B cell (primary cell): ENCODE data around the gene PLPP3. TPM values are rescaled to one million over a fixed set of nuclear protein-coding genes. Genes with fewer than 3 reads are reported as not detected.

Experiments
- ATAC-seq: fragments of 200-7000 bp; cut with Tn5 transposase; one replicate; pipeline ENCODE4 v1.10.0; 2021; ENCODE audit warnings: low read depth, mild to moderate bottlenecking, moderate number of reproducible peaks, moderate library complexity
- CTCF ChIA-PET: fragments of 350-600 bp; sonication (Branson Sonifier 250); formaldehyde crosslinking; loops from one replicate; lab custom pipeline; 2021; ENCODE audit warnings: antibody characterized with exemption, inconsistent platforms; lab: Charles Lee
- POLR2A ChIA-PET: fragments of 350-600 bp; sonication (Branson Sonifier 250); formaldehyde crosslinking; loops from one replicate; lab custom pipeline; 2021; ENCODE audit warnings: antibody characterized with exemption; lab: Charles Lee
- DNase-seq: peaks from one replicate; pipeline ENCODE4 v3.0.0; 2013
- H2AFZ ChIP-seq: 2 replicates; pipeline ENCODE4 v1.6.1; 2012; ENCODE audit warnings: mild to moderate bottlenecking, low read depth, low read length; ENCODE audit not compliant: insufficient read depth, poor library complexity, severe bottlenecking
- H3K27ac ChIP-seq, 2 donors: 1 replicate in 1 of 2; 2 replicates in 1 of 2; pipeline ENCODE4 v1.5.1; 2012 to 2013; ENCODE audit warnings: low read length in 2 of 2, mild to moderate bottlenecking in 2 of 2, moderate library complexity in 1 of 2
- H3K27me3 ChIP-seq, 4 experiments: fragments of 200-600 bp in 1 of 4; sonication (generic) in 1 of 4; replicated peaks in 1 of 4; 1 replicate in 2 of 4; 2 replicates in 2 of 4; pipeline versions ENCODE4 v1.6.1 to v1.7.0; 2013 to 2016; ENCODE audit warnings: low read length in 3 of 4, mild to moderate bottlenecking in 2 of 4, mixed read lengths in 1 of 4, moderate library complexity in 1 of 4; ENCODE audit not compliant: insufficient read depth in 4 of 4, control insufficient read depth in 3 of 4; ENCODE audit errors: control extremely low read depth in 1 of 4
- H3K36me3 ChIP-seq, 2 experiments: replicated peaks in 1 of 2; 1 replicate in 1 of 2; 2 replicates in 1 of 2; pipeline versions ENCODE4 v1.6.1 to v1.7.1; 2013; ENCODE audit warnings: low read length in 1 of 2; ENCODE audit not compliant: insufficient read depth in 2 of 2, control insufficient read depth in 1 of 2; ENCODE audit errors: control extremely low read depth in 1 of 2, extremely low read depth in 1 of 2
- H3K4me1 ChIP-seq, 2 donors: fragments of 200-600 bp in 1 of 2; sonication (generic) in 1 of 2; 1 replicate in 1 of 2; 2 replicates in 1 of 2; pipeline versions ENCODE4 v1.5.1 to v1.6.1; 2013 to 2017; ENCODE audit warnings: low read length in 2 of 2; ENCODE audit not compliant: control insufficient read depth in 2 of 2, insufficient read depth in 2 of 2
- H3K4me2 ChIP-seq: replicated peaks from 2 replicates; pipeline ENCODE3; 2012; ENCODE audit warnings: mild to moderate bottlenecking, low read depth, low read length; ENCODE audit not compliant: poor library complexity, severe bottlenecking
- H3K4me3 ChIP-seq, 5 experiments: fragments of 200-600 bp in 1 of 5; sonication (generic) in 1 of 5; 1 replicate in 3 of 5; 2 replicates in 2 of 5; pipeline versions ENCODE4 v1.5.1 to v1.7.0; 2011 to 2016; ENCODE audit warnings: low read length in 4 of 5, mild to moderate bottlenecking in 4 of 5, low read depth in 2 of 5, control low read depth in 1 of 5, moderate library complexity in 1 of 5; ENCODE audit not compliant: insufficient read depth in 1 of 5; ENCODE audit errors: control extremely low read depth in 1 of 5, extremely low read depth in 1 of 5
- H3K79me2 ChIP-seq: fragments of 200-600 bp; sonication (generic); one replicate; pipeline ENCODE4 v1.6.0; 2016; ENCODE audit warnings: low read length; ENCODE audit not compliant: control insufficient read depth, insufficient read depth
- H3K9ac ChIP-seq: fragments of 200-600 bp; sonication (generic); 2 replicates; pipeline ENCODE4 v1.6.1; 2017; ENCODE audit warnings: mild to moderate bottlenecking, low read length, moderate library complexity
- H3K9me3 ChIP-seq, 3 donors: one replicate each; pipeline versions ENCODE4 v1.6.1 to v1.7.1; 2013; ENCODE audit warnings: low read length in 2 of 3; ENCODE audit not compliant: control insufficient read depth in 2 of 3, insufficient read depth in 1 of 3; ENCODE audit errors: control extremely low read depth in 1 of 3
- H4K20me1 ChIP-seq: 2 replicates; pipeline ENCODE4 v1.6.0; 2012; ENCODE audit warnings: mild to moderate bottlenecking, low read length; ENCODE audit not compliant: insufficient read depth, control insufficient read depth, poor library complexity, severe bottlenecking
- H3K27ac Mint-ChIP-seq: one replicate; pipeline ENCODE4 v1.8.0; 2021; ENCODE audit warnings: mixed read lengths
- H3K27me3 Mint-ChIP-seq: one replicate; pipeline ENCODE4 v1.8.0; 2021; ENCODE audit warnings: mixed read lengths
- H3K4me1 Mint-ChIP-seq: one replicate; pipeline ENCODE4 v1.8.0; 2021; ENCODE audit warnings: mixed read lengths
- H3K4me3 Mint-ChIP-seq: one replicate; pipeline ENCODE4 v1.8.0; 2021; ENCODE audit warnings: mixed read lengths
- H3K9me3 Mint-ChIP-seq: one replicate; pipeline ENCODE4 v1.8.0; 2022; ENCODE audit warnings: mixed read lengths; ENCODE audit not compliant: insufficient read depth
- CTCF ChIP-seq: fragments of 200-600 bp; IDR thresholded peaks from one replicate; pipeline ENCODE4 v1.8.0; 2022; ENCODE audit warnings: antibody characterized with exemption, mild to moderate bottlenecking
- EZH2 ChIP-seq: IDR thresholded peaks from 2 replicates; pipeline ENCODE4 v1.6.1; 2012; ENCODE audit warnings: borderline replicate concordance, low read depth, mild to moderate bottlenecking, moderate library complexity, low read length; ENCODE audit not compliant: insufficient read depth, poor library complexity, severe bottlenecking
- WGBS: methylation state at CpG from one replicate; pipeline ENCODE4 v1.1.5; 2013; ENCODE audit warnings: missing lambda C conversion rate; ENCODE audit not compliant: insufficient coverage; 5-methylcytosine and 5-hydroxymethylcytosine counted together
- intact Hi-C: fragments of 100-400 bp; cut with micrococcal nuclease; formaldehyde crosslinking; loops from one replicate; pipeline ENCODE4 v1.10.0; 2022
- polyA plus RNA-seq: library from polyadenylated mRNA; depleted of rRNA; stranded (reverse); fragments of >200 nt; gene quantifications from 2 replicates; pipeline ENCODE4 v1.2.3, GENCODE V29; 2012
- total RNA-seq, 2 donors: library from RNA; stranded (reverse); fragments of 120-200 nt in 1 of 2; gene quantifications; 1 replicate in 1 of 2; 2 replicates in 1 of 2; pipeline versions ENCODE4 v1.2.3 to v1.2.4, GENCODE V29; 2013 to 2022

Gene PLPP3
- total and polyA plus RNA-seq, 2 donors (not counting 1 experiment from before 2014, with no cell fraction given) = 1.8 to 2.9 TPM

- Histone ChIP-seq H3K27me3 (no peaks in the 10 kb centered on the region), H3K27ac (no peak overlapping the region), H3K4me1 (peaks cover 20 to 42% of the 10 kb centered on the region in 2 donors), H3K9me3 (no peaks in the 10 kb centered on the region), H2AFZ (no peak overlapping the region), H3K4me3 (no peak overlapping the region), H3K79me2 (no peaks in the 10 kb centered on the region), H3K36me3 (no peaks in the 10 kb centered on the region), H3K9ac (no peak overlapping the region), H4K20me1 (no peaks in the 10 kb centered on the region), H3K4me2 (no peak overlapping the region)
- no peak for TF ChIP-seq CTCF
- no peak for TF ChIP-seq EZH2
- CTCF ChIA-PET = interaction anchor here (0.9 to 1.8 kb wide), 3 partner anchors 60 to 115 kb away, joined by 3 to 4 read pairs (median 4); no protein-coding TSS in a partner anchor
- ATAC-seq (no peak), DNase-seq (no peak)
- POLR2A ChIA-PET = no interaction called here
- no peaks in the 10 kb centered on the region for H3K27me3 Mint-ChIP-seq
- no peaks in the 10 kb centered on the region for H3K9me3 Mint-ChIP-seq
- H3K27ac Mint-ChIP-seq = no peak overlapping the region
- H3K4me3 Mint-ChIP-seq = no peak overlapping the region
- no CpG with 5 or more reads among the region's 5 CpGs for WGBS
- intact Hi-C loops = loop anchor here (5.0 kb wide), 1 partner anchor 38 kb away; no protein-coding TSS in a partner anchor
- peaks cover 50% of the 10 kb centered on the region for H3K4me1 Mint-ChIP-seq
Measured at GRCh38 chr1:56469640-56470371, 109.6 kb downstream of the PLPP3 start.

DNA sequence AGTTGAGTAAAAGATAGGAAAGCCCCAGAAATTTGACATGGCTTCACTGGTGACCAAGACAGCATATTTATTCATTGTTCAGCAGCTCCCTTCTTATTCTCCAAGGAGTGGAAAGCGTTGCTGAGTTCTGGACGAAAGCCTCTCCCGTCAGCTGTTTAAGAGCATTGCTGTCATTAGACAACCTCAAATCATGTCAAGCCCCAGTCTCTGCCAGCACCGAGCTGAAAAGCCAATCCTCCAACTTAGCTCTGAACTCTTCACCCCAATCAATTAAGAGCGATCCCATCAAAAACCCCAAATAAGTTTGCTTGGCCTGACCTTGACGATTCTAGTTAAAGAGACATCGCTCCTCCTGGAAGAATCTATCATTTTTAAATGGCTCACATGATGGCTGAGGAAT is 110.8 kb downstream of the PLPP3 start:
- WGBS = 97% methylated on average over 4 of the region's 7 CpGs
- no peak for DNase-seq
- no peak for ATAC-seq
- no peaks in the 10 kb centered on the region for H3K9me3 Mint-ChIP-seq
- H4K20me1 ChIP-seq = no peaks in the 10 kb centered on the region
- H3K27ac ChIP-seq = no peak overlapping the region
- H3K27me3 Mint-ChIP-seq = no peaks in the 10 kb centered on the region
- no peak for TF ChIP-seq CTCF
- TF ChIP-seq EZH2 = no peak
- ChIA-PET CTCF (interaction anchor here (0.8 kb wide), 1 partner anchor 116 kb away, joined by 3 read pairs; no protein-coding TSS in a partner anchor), POLR2A (interaction anchor here (0.6 kb wide), 1 partner anchor 47 kb away, joined by 3 read pairs; no protein-coding TSS in a partner anchor)
- H3K9ac ChIP-seq = no peak overlapping the region
- peaks cover 46% of the 10 kb centered on the region for H3K4me1 Mint-ChIP-seq
- H3K27me3 ChIP-seq = no peaks in the 10 kb centered on the region
- H3K9me3 ChIP-seq = no peaks in the 10 kb centered on the region
- H3K27ac Mint-ChIP-seq = no peak overlapping the region
- no peak overlapping the region for H2AFZ ChIP-seq
- H3K4me2 ChIP-seq = no peak overlapping the region
- H3K4me1 ChIP-seq = peaks cover 19 to 39% of the 10 kb centered on the region in 2 donors
- H3K4me3 Mint-ChIP-seq = no peak overlapping the region
- no peaks in the 10 kb centered on the region for H3K36me3 ChIP-seq
- no peak overlapping the region for H3K4me3 ChIP-seq
- intact Hi-C loops = no loop called here
- H3K79me2 ChIP-seq = no peaks in the 10 kb centered on the region
